GM21367 (cell line): ENCODE measurements around the gene DCUN1D3.

ENCODE experiments used
- ATAC-seq: cut with Tn5 transposase; IDR thresholded peaks from one replicate; pipeline ENCODE4 v1.9.1; 2021; ENCODE audit not compliant: unreplicated experiment

The DCUN1D3 gene

GRCh38 chr16:20889625-20890275 is 10.4 kb downstream of the DCUN1D3 start:
- ATAC-seq = no peak

GRCh38 chr16:20887207-20887606 is 13.0 kb downstream of the DCUN1D3 start:
- no peak for ATAC-seq

- no peak for ATAC-seq
These were observed 13.8 kb downstream of the DCUN1D3 start for GRCh38 chr16:20886320-20886719.

GRCh38 chr16:20884240-20884556 is 16.0 kb downstream of the DCUN1D3 start:
- no peak for ATAC-seq

- no peak for ATAC-seq
These were observed 16.5 kb downstream of the DCUN1D3 start for GRCh38 chr16:20883554-20884239.

- ATAC-seq = no peak
These were observed 18.7 kb downstream of the DCUN1D3 start for GRCh38 chr16:20881503-20881878.

- no peak for ATAC-seq
These were observed 19.2 kb downstream of the DCUN1D3 start for GRCh38 chr16:20880867-20881502.

- no peak for ATAC-seq
These were observed 20.8 kb downstream of the DCUN1D3 start for GRCh38 chr16:20879175-20880040.

GRCh38 chr16:20878682-20879147 is 21.4 kb downstream of the DCUN1D3 start:
- no peak for ATAC-seq

GRCh38 chr16:20875355-20875650 is 24.9 kb downstream of the DCUN1D3 start:
- ATAC-seq = no peak

- no peak for ATAC-seq
These were observed 26.0 kb downstream of the DCUN1D3 start for GRCh38 chr16:20874088-20874581.

- ATAC-seq = no peak
These were observed 26.8 kb downstream of the DCUN1D3 start for GRCh38 chr16:20873331-20873730.

- ATAC-seq = no peak
These were observed 28.0 kb downstream of the DCUN1D3 start for GRCh38 chr16:20871941-20872815.

- no peak for ATAC-seq
These were observed 28.9 kb downstream of the DCUN1D3 start for GRCh38 chr16:20871258-20871657.

- no peak for ATAC-seq
These were observed 29.9 kb downstream of the DCUN1D3 start for GRCh38 chr16:20870122-20870820.

- ATAC-seq = no peak
These were observed 31.3 kb downstream of the DCUN1D3 start for GRCh38 chr16:20868890-20869289.

- no peak for ATAC-seq
These were observed 32.6 kb downstream of the DCUN1D3 start for GRCh38 chr16:20867585-20867984.

- ATAC-seq = no peak
These were observed 33.4 kb downstream of the DCUN1D3 start for GRCh38 chr16:20866801-20867200.

- ATAC-seq = no peak
These were observed 33.9 kb downstream of the DCUN1D3 start for GRCh38 chr16:20866145-20866772.
